ENCODE results near the gene PFDN5.

DNA sequence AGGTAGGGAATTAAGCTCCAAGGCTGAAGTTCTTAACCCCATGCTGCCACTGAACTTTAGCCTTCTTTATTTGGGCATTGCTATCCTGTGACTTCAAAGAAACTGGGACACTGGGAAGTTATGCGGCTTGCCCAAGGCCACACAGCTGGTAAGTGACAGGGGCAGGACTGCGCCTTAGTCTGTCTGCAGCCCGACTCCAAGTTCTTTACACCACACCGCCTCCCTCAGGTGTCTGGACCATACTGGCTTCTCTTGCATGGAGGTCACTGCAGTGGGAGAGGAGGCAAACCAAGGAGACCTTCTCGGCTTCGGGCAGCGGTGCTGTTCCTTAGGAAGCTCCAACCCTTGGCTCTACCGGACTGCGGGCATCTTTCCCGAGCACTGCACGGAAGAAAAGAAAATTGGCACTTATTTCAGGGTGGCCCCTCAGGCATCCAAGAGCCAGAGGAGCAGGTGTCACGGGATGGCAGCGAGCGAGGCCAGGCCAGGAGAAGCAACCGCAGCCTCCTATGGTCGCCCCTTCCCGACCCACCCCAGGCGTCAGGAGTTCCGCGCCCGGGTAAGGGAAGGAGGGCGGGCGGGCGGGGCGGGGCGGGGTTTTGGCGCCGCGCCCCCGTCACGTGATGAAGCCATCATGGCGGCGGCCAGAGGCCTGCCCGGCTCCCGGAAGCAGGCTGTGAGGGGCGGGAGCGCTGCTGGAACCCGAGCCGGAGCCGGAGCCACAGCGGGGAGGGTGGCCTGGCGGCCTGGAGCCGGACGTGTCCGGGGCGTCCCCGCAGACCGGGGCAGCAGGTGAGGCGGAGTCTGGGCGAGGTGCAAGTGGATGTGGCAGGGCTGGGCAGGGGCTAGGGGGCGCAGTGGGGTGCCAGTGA, 43.6 kb upstream of the PFDN5 start:
- no peak for TF ChIP-seq EP300 (IDR thresholded peaks at IDR 0.05)
- TF ChIP-seq, protein P1, sequence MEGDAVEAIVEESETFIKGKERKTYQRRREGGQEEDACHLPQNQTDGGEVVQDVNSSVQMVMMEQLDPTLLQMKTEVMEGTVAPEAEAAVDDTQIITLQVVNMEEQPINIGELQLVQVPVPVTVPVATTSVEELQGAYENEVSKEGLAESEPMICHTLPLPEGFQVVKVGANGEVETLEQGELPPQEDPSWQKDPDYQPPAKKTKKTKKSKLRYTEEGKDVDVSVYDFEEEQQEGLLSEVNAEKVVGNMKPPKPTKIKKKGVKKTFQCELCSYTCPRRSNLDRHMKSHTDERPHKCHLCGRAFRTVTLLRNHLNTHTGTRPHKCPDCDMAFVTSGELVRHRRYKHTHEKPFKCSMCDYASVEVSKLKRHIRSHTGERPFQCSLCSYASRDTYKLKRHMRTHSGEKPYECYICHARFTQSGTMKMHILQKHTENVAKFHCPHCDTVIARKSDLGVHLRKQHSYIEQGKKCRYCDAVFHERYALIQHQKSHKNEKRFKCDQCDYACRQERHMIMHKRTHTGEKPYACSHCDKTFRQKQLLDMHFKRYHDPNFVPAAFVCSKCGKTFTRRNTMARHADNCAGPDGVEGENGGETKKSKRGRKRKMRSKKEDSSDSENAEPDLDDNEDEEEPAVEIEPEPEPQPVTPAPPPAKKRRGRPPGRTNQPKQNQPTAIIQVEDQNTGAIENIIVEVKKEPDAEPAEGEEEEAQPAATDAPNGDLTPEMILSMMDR (IDR thresholded peaks at IDR 0.05) = peak in 3 of 4 experiments; percentile 32 to 64 (median 43)
- TF ChIP-seq POLR2A (IDR thresholded peaks at IDR 0.05) = peak; percentile 45 to 46
- peak; percentile 64 for TF ChIP-seq POLR2AphosphoS5 (IDR thresholded peaks at IDR 0.05)
